B cell (primary cell): ENCODE data around the gene SLC25A25.
"Not testable (repeated sequence)": the region's sequence is repeated elsewhere in the genome, so short reads cannot be mapped to it uniquely, and the experiment has no call there.

Experiments
- CTCF ChIP-seq: fragments of 200-600 bp; IDR thresholded peaks from one replicate; pipeline ENCODE4 v1.8.0; 2022; ENCODE audit warnings: antibody characterized with exemption, mild to moderate bottlenecking
- EZH2 ChIP-seq: IDR thresholded peaks from 2 replicates; pipeline ENCODE4 v1.6.1; 2012; ENCODE audit warnings: borderline replicate concordance, low read depth, mild to moderate bottlenecking, moderate library complexity, low read length; ENCODE audit not compliant: insufficient read depth, poor library complexity, severe bottlenecking

GRCh38 chr9:128131346-128131745, 63.3 kb downstream of the SLC25A25 start:
- not testable (repeated sequence) for TF ChIP-seq CTCF, EZH2
